HCT116 (cell line): ENCODE data around the gene DOCK2. TPM values are rescaled to one million over a fixed set of nuclear protein-coding genes. Genes with fewer than 3 reads are reported as not detected.

Source experiments
- ATAC-seq: fragments of 200-7000 bp; cut with Tn5 transposase; 2 replicates; pipeline ENCODE4 v1.9.1; 2020; ENCODE audit warnings: mild to moderate bottlenecking, moderate library complexity
- BruUV-seq: library from RNA; stranded (reverse); fragments of 400-500 nt; replicated peaks from 2 replicates; lab custom pipeline; 2021; lab: Mats Ljungman, UMichigan
- CTCF ChIA-PET: fragments of 300-600 bp; sonication (Branson Sonifier 250); formaldehyde crosslinking; loops from one replicate; lab custom pipeline; 2021; ENCODE audit warnings: antibody characterized with exemption; lab: Charles Lee
- POLR2A ChIA-PET: fragments of 300-600, 350-600 bp; sonication (Branson Sonifier 250); formaldehyde crosslinking; loops from one replicate; lab custom pipeline; 2021; ENCODE audit warnings: antibody characterized with exemption; lab: Charles Lee
- RAD21 ChIA-PET, 2 experiments: fragments of 300-600 bp; sonication (Branson Sonifier 250); formaldehyde crosslinking; loops; one replicate each; lab custom pipeline; 2023; ENCODE audit warnings: low total read pairs in 2 of 2; ENCODE audit not compliant: uncharacterized antibody in 2 of 2, unreplicated experiment in 2 of 2, low non-redundant PET in 1 of 2; lab: Charles Lee
- DNase-seq: peaks from one replicate; pipeline ENCODE4 v3.0.0-alpha.2; 2010; ENCODE audit warnings: low read depth, low spot score
- H2AFZ ChIP-seq: fragments of 200-600 bp; shearing (Covaris generic), sonication (generic); 2 replicates; pipeline ENCODE4 v1.6.1; 2017; ENCODE audit warnings: low read depth, mixed run types, mixed read lengths, antibody characterized with exemption, low read length; ENCODE audit not compliant: poor library complexity, severe bottlenecking
- H3K27ac ChIP-seq: 2 replicates; pipeline ENCODE4 v1.5.1; 2012; ENCODE audit warnings: low read depth, low read length
- H3K27me3 ChIP-seq: fragments of 200-600 bp; sonication (generic); 2 replicates; pipeline ENCODE4 v1.6.1; 2016; ENCODE audit warnings: mixed run types, low read length, mixed read lengths; ENCODE audit not compliant: insufficient read depth
- H3K36me3 ChIP-seq, 2 experiments: fragments of 200-500 bp in 1 of 2; fragments of 200-600 bp in 1 of 2; sonication (Bioruptor generic) in 1 of 2; sonication (generic) in 1 of 2; 2 replicates each; pipeline versions ENCODE4 v1.5.1 to v1.6.1; 2014 to 2016; ENCODE audit warnings: low read length in 2 of 2, inconsistent platforms in 1 of 2, mixed read lengths in 1 of 2, mixed run types in 1 of 2; ENCODE audit not compliant: insufficient read depth in 2 of 2, control insufficient read depth in 1 of 2
- H3K4me1 ChIP-seq, 2 experiments: fragments of 200-600 bp in 1 of 2; sonication (generic) in 1 of 2; 2 replicates each; pipeline versions ENCODE4 v1.5.1 to v1.6.1; 2012 to 2017; ENCODE audit warnings: low read length in 2 of 2, inconsistent platforms in 1 of 2, mild to moderate bottlenecking in 1 of 2, mixed read lengths in 1 of 2, mixed run types in 1 of 2, moderate library complexity in 1 of 2; ENCODE audit not compliant: insufficient read depth in 2 of 2, control insufficient read depth in 1 of 2
- H3K4me2 ChIP-seq: fragments of 200-600 bp; sonication (generic); 2 replicates; pipeline ENCODE4 v1.6.1; 2017; ENCODE audit warnings: mixed run types, low read length, mixed read lengths
- H3K4me3 ChIP-seq, 2 experiments: fragments of 200-600 bp in 1 of 2; sonication (generic) in 1 of 2; replicated peaks in 1 of 2; 2 replicates each; pipeline ENCODE4 v1.5.1; 2011 to 2016; ENCODE audit warnings: low read length in 2 of 2, control low read depth in 1 of 2, low read depth in 1 of 2, mild to moderate bottlenecking in 1 of 2, mixed read lengths in 1 of 2, mixed run types in 1 of 2
- H3K79me2 ChIP-seq: fragments of 200-600 bp; sonication (generic); 2 replicates; pipeline ENCODE4 v1.6.1; 2017; ENCODE audit warnings: mild to moderate bottlenecking, mixed run types, low read length, moderate library complexity, mixed read lengths; ENCODE audit not compliant: insufficient read depth
- H3K9ac ChIP-seq: fragments of 200-600 bp; sonication (generic); 2 replicates; pipeline ENCODE4 v1.6.1; 2016; ENCODE audit warnings: low read length, mixed read lengths
- H3K9me2 ChIP-seq: fragments of 200-600 bp; sonication (generic), shearing (Covaris generic); 2 replicates; pipeline ENCODE4 v1.6.1; 2017; ENCODE audit warnings: mixed run types, mild to moderate bottlenecking, moderate library complexity; ENCODE audit not compliant: insufficient read depth
- H3K9me3 ChIP-seq, 2 experiments: fragments of 200-500 bp in 1 of 2; fragments of 200-600 bp in 1 of 2; sonication (Bioruptor generic) in 1 of 2; sonication (generic) in 1 of 2; 2 replicates each; pipeline ENCODE4 v1.6.1; 2014 to 2017; ENCODE audit warnings: low read length in 2 of 2, mixed read lengths in 2 of 2, inconsistent platforms in 1 of 2, low read depth in 1 of 2, mild to moderate bottlenecking in 1 of 2, mixed run types in 1 of 2, moderate library complexity in 1 of 2; ENCODE audit not compliant: control insufficient read depth in 1 of 2, insufficient read depth in 1 of 2
- H4K20me1 ChIP-seq: fragments of 200-600 bp; sonication (generic), shearing (Covaris generic); 2 replicates; pipeline ENCODE4 v1.6.1; 2017; ENCODE audit warnings: mixed run types, mild to moderate bottlenecking, moderate library complexity; ENCODE audit not compliant: insufficient read depth
- CBX3 ChIP-seq: IDR thresholded peaks from 2 replicates; pipeline ENCODE4 v1.6.1; 2012; ENCODE audit warnings: low read depth
- CEBPB ChIP-seq: IDR thresholded peaks from 2 replicates; pipeline ENCODE4 v1.6.1; 2012; ENCODE audit warnings: low read depth
- EGR1 ChIP-seq: IDR thresholded peaks from 2 replicates; pipeline ENCODE4 v1.6.1; 2012; ENCODE audit warnings: low read depth
- ELF1 ChIP-seq: IDR thresholded peaks from 2 replicates; pipeline ENCODE4 v1.6.1; 2012; ENCODE audit warnings: low read depth, borderline replicate concordance
- JUND ChIP-seq: IDR thresholded peaks from 2 replicates; pipeline ENCODE4 v1.6.1; 2012
- MAX ChIP-seq: IDR thresholded peaks from 2 replicates; pipeline ENCODE4 v1.6.1; 2012
- POLR2A ChIP-seq: IDR thresholded peaks from 2 replicates; pipeline ENCODE4 v1.7.0; 2011; ENCODE audit warnings: borderline replicate concordance; ENCODE audit not compliant: insufficient read depth, insufficient read length; ENCODE audit errors: extremely low read depth
- POLR2AphosphoS5 ChIP-seq: IDR thresholded peaks from 2 replicates; pipeline ENCODE4 v1.6.1; 2011; ENCODE audit warnings: mild to moderate bottlenecking, low read depth, low read length, moderate library complexity
- RAD21 ChIP-seq: IDR thresholded peaks from 2 replicates; pipeline ENCODE4 v1.6.1; 2012; ENCODE audit warnings: low read depth, mild to moderate bottlenecking
- REST ChIP-seq: IDR thresholded peaks from 2 replicates; pipeline ENCODE4 v1.6.1; 2012; ENCODE audit warnings: low read depth
- SRF ChIP-seq: IDR thresholded peaks from 2 replicates; pipeline ENCODE4 v1.6.1; 2012; ENCODE audit warnings: low read depth
- YY1 ChIP-seq: IDR thresholded peaks from 2 replicates; pipeline ENCODE4 v1.6.1; 2011; ENCODE audit warnings: low read length, low read depth, moderate library complexity, mild to moderate bottlenecking; ENCODE audit not compliant: insufficient replicate concordance; ENCODE audit errors: extremely low read depth
- ZBTB33 ChIP-seq: IDR thresholded peaks from 2 replicates; pipeline ENCODE4 v1.6.1; 2011; ENCODE audit warnings: mild to moderate bottlenecking, low read length, moderate library complexity; ENCODE audit not compliant: insufficient replicate concordance; ENCODE audit errors: extremely low read depth
- ZFX ChIP-seq: fragments of 450-650 bp; IDR thresholded peaks from 2 replicates; pipeline ENCODE4 v1.6.1; 2017
- ZNF274 ChIP-seq: fragments of 200-500 bp; sonication (Bioruptor generic); IDR thresholded peaks from 2 replicates; pipeline ENCODE4 v1.6.1; 2014; ENCODE audit warnings: mild to moderate bottlenecking, low read depth, low read length, inconsistent platforms
- intact Hi-C: fragments of 100-400 bp; cut with micrococcal nuclease; formaldehyde crosslinking; loops from 2 replicates; pipeline ENCODE4 v1.10.0; 2022
- total RNA-seq: library from RNA; stranded (reverse); gene quantifications from one replicate; pipeline ENCODE4 v1.2.1, GENCODE V29; 2021; ENCODE audit not compliant: unreplicated experiment

DOCK2 gene
- total RNA-seq, 1 experiment from 2014 or later: 0.89 TPM

GRCh38 chr5:170103447-170103846 is 466.4 kb downstream of the DOCK2 start:
- ChIA-PET RAD21 (no interaction called here), POLR2A (no interaction called here), CTCF (interaction anchor here (3.9 kb wide), 1 partner anchor 113 kb away, joined by 40 read pairs; no protein-coding TSS in a partner anchor)
- Histone ChIP-seq H3K9me2 (no peaks in the 10 kb centered on the region), H3K36me3 (no peaks in the 10 kb centered on the region), H4K20me1 (no peaks in the 10 kb centered on the region), H3K4me2 (no peak overlapping the region), H3K27me3 (no peaks in the 10 kb centered on the region), H3K9ac (no peak overlapping the region), H2AFZ (no peak overlapping the region), H3K4me3 (no peak overlapping the region), H3K4me1 (no peaks in the 10 kb centered on the region), H3K79me2 (no peaks in the 10 kb centered on the region), H3K9me3 (no peaks in the 10 kb centered on the region), H3K27ac (no peak overlapping the region)
- intact Hi-C loops: loop anchor here (1.0 kb wide), 1 partner anchor 116 kb away; no protein-coding TSS in a partner anchor
- no peak for ATAC-seq
- no peak for DNase-seq
- BruUV-seq: no TSS peak
- TF ChIP-seq SRF (no peak), YY1 (no peak)

GRCh38 chr5:170104299-170104698 is 467.2 kb downstream of the DOCK2 start:
- Histone ChIP-seq H3K4me3 (no peak overlapping the region), H3K27ac (no peak overlapping the region), H3K4me2 (no peak overlapping the region), H2AFZ (no peak overlapping the region), H3K4me1 (no peaks in the 10 kb centered on the region), H3K9me3 (no peaks in the 10 kb centered on the region), H3K79me2 (no peaks in the 10 kb centered on the region), H3K9ac (no peak overlapping the region), H4K20me1 (no peaks in the 10 kb centered on the region), H3K9me2 (no peaks in the 10 kb centered on the region), H3K27me3 (no peaks in the 10 kb centered on the region), H3K36me3 (no peaks in the 10 kb centered on the region)
- intact Hi-C loops: no loop called here
- TF ChIP-seq ZFX: no peak
- no peak for TF ChIP-seq MAX
- no peak for TF ChIP-seq RAD21
- no peak for TF ChIP-seq ELF1
- no peak for TF ChIP-seq POLR2A
- TF ChIP-seq REST: no peak
- no peak for TF ChIP-seq CEBPB
- no peak for TF ChIP-seq POLR2AphosphoS5
- TF ChIP-seq EGR1: no peak
- no peak for TF ChIP-seq ZNF274
- no peak for TF ChIP-seq ZBTB33
- TF ChIP-seq JUND: no peak
- no peak for TF ChIP-seq CBX3
- DNase-seq: no peak
- no peak for ATAC-seq
- no TSS peak for BruUV-seq
- ChIA-PET RAD21 (no interaction called here), POLR2A (no interaction called here), CTCF (interaction anchor here (0.7 kb wide), 1 partner anchor 80 kb away, joined by 3 read pairs; no protein-coding TSS in a partner anchor)
